Muscle of back (tissue), 11 donors: ENCODE measurements around the gene NADSYN1. TPM values are rescaled to one million over a fixed set of nuclear protein-coding genes. Genes with fewer than 3 reads are reported as not detected.

Experiments used
- DNase-seq, 3 donors: peaks; one replicate each; pipeline versions ENCODE4 v3.0.0 to v3.0.0-alpha.2; 2013
- polyA plus RNA-seq, 10 donors: library from polyadenylated mRNA; unstranded; fragments of 120-200 nt; gene quantifications; one replicate each; pipeline ENCODE4 v1.2.1, GENCODE V29; 2013; ENCODE audit not compliant: insufficient read length in 10 of 10

The NADSYN1 gene
- polyA plus RNA-seq, 10 donors: 14.8 to 29.6 (median 20.2) TPM

DNA sequence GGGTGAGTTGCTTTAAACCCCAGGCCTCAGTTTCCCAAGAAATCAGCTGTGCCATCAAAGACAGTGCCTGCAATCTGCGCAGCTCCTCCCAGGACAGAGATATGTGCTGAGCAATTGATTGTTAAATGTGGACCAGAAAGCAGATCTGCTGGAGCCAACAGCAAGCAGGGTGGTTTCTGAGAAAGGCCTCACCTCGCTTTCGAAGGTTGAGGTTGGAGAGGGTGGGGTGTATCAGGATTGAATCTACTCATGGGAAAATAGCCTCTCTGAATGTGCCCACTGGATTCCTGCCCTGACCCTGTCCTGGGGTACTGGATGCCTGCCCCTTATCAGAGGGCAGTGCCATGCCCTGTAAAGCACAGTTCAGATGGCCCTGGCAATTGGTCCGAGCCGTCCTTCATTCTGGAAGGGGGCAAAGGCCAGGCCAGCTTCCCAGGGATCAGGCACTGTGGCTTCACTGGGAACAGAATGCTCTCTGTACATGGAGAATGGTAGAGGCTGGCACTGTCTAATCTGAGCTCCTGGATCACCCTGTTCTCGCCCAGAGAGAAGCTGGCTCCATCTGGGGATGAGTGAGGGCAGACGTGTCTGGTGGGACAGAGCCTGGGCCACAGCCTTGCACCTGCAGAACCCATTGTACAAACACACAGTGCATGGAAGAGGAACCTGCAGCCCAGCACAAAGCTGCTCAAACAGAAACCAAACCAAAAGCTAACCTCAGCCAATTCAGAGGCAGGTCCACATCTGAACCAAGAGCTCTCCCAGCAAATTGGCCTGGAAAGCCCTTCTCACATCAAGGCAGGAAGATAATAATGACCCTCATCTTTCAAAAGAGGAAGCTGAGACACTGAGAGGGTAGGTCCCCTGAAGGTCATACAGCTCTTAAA is 20.0 kb upstream of the NADSYN1 start:
- no peak for DNase-seq

DNA sequence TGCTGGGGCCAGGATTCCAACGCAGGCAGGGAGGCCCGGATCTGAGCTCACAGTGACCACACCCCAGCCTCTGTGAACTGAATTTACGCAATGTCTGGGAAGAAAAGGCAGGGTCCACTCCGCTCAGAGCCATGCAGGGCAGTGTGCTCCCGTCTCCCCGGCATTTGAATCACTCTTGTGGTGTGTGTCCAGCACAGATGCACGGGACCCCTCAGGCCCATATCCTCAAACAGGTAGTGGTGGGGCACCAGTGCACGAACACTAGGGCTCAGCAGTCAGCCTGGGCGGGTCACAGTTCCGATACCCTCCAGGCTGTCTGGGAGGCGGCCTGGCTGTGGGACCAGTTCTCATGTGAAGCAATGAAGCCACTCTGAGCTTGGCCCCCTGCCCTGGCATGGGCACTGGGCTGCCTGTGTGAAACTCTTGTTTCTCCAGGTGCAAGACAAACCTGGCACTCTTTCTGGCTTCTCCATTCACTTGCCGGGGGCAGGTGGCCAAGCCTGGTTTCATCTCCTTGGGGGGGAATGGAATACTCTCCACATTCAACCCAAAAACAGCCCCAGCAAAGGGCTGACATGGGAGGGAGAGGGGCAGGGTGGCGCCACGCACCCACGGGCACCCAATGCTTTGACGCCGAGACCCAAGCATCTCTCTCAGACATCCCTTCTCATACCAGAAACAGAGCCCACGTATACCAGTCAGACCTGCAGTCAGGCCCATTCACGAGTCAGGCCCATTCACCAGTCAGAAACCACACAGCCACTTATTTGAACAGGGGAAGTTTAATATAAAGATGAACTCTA is 19.2 kb upstream of the NADSYN1 start:
- DNase-seq: peak in 1 of 3 donors; percentile 52

DNA sequence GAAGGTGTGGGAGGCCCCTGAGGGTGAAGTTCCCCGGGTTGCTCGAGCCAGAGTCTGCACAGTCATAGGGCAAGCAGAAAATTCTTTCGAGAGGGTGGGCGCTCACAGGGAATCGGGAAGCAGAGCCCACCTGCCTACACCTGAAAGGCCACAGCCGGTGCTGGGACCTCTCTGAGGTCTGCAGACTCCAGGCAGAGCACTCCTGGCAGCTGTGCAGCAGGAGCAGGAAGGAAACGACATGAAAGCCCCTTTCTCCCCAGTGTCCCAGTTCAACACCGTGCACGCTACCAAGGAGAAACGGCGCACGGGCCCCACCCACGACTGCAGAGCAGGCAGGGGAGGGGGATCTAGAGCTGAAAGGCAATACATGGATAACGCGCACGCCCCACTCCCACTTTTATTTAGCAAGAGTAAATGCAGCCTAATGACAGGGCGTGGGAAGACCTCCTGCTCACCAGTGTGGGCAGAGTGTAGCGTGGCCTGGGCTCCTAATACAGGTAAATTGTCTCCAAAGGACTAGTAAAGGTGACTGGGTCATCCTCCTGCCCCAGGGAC is 18.4 kb upstream of the NADSYN1 start:
- no peak for DNase-seq

- DNase-seq: no peak
Measured at GRCh38 chr11:71435278-71435951, 17.6 kb upstream of the NADSYN1 start.

DNA sequence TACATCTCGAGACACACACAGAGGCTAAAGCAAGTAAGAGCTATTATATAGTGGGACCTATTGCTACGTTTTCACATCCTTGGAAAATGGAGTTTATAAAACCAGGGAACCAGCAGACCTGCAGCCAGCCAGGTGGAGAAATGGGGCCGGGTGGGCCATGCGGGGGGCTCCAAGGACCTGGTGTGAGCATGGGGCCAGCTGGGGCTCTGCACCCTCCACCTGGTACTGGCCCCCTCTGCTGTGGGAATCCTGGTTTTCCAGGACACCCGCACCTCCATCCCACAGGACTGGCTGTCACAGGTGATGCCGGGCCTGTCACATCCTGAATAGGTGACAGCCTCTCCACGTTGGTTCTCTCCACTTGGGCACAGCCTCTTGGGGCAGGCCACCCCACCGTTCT is 16.1 kb upstream of the NADSYN1 start:
- no peak for DNase-seq

- no peak for DNase-seq
Measured at GRCh38 chr11:71437399-71437798, 15.6 kb upstream of the NADSYN1 start.

DNA sequence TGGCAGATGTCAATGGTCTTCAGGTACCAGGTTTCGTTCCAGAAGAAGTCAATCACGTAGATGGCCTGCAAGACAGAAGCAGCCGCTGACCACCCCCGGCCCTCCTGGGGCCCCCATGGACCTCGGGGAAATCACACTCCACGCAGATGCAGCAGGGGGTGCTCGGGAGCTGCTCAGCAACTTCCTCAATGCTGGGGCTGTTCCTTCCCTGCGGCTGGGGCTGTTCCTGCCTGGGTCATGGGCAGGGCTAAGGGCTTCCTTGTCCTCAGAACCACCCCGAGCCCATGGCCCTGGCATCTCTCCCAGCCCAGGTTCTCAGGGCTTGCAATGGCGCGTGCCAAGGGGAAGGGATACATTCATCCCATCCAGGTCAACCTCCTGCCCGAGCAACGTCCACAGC is 15.1 kb upstream of the NADSYN1 start:
- no peak for DNase-seq

GRCh38 chr11:71438650-71439049 is 14.4 kb upstream of the NADSYN1 start:
- DNase-seq: no peak

DNA sequence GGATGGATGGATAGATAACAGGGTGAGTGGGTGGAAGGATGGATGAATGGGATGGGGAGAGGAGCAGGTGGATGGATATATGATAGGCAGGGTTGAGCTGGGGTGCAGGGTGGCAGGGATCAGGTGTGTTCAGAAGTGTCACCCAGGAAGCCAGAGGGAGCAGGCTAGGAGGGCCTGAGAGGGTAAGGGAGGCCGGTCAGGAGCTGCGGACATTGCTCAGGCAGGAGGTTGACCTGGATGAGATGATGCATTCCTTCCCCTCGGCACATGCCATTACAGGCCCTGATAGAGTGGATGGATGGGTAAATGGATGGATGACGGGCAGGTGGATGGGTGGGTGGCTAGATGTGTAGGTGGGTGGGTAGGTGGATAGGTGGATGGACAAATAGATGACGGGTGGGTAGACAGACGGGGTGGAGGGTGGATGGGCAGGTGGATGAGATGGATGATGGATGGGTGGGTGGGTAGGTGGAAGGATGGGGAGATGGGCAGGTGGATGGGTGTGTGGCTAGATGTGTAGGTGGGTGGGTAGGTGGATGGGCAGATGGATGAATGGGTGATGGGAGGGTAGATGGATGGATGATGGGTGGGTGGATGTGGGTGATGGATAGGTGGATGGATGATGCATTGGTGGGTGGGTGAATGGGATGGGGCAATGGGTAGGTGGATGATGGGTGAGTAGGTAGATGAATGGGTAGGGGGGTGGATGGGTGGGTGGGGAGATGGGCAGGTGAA is 12.8 kb upstream of the NADSYN1 start:
- no peak for DNase-seq

- DNase-seq: no peak
Measured at GRCh38 chr11:71441251-71441650, 11.8 kb upstream of the NADSYN1 start.

DNA sequence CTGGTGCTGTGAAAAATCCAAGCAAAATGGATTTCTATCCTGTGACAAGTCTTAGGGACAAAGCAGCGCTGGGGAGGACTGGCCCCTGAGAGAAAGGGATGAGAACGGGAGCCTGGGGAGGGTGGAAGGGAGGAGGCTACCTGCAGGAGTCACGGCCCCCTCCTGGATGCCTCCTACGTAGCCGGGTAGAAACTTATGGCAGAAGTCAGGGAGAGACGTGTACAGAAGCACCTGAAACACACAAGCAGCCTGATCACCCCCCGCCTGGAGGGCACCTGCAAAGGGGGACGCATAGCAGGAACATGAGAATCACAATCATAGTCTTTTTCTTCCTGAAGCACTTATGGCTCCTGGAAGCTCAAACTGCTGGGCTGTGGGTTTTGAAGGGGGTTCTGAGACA is 10.9 kb upstream of the NADSYN1 start:
- DNase-seq: no peak

GRCh38 chr11:71442880-71443279 is 10.1 kb upstream of the NADSYN1 start:
- no peak for DNase-seq

- DNase-seq: no peak
Measured at GRCh38 chr11:71443736-71444445, 9.1 kb upstream of the NADSYN1 start.

- no peak for DNase-seq
Measured at GRCh38 chr11:71444811-71445210, 8.2 kb upstream of the NADSYN1 start.

DNA sequence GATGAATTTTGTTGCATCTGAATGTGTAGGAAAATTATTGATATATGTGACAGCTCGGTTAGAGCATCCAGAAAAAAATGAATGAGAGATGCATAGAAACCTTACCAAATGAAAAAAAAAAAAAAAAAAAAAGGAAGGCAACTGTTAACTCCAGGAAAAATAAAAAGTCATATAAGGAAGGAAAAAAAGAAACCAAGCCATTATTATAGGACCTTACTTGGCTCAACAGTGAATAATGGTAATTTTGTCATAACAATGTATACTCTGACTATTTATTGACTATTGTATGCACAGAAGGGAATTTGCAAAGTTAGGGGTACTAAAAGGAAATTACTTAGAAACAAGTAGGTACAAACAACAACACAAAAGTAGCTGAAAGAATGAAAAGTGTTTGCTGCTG is 6.9 kb upstream of the NADSYN1 start:
- no peak for DNase-seq

GRCh38 chr11:71446942-71447688 is 5.9 kb upstream of the NADSYN1 start:
- DNase-seq: peak in 1 of 3 donors; percentile 37

DNA sequence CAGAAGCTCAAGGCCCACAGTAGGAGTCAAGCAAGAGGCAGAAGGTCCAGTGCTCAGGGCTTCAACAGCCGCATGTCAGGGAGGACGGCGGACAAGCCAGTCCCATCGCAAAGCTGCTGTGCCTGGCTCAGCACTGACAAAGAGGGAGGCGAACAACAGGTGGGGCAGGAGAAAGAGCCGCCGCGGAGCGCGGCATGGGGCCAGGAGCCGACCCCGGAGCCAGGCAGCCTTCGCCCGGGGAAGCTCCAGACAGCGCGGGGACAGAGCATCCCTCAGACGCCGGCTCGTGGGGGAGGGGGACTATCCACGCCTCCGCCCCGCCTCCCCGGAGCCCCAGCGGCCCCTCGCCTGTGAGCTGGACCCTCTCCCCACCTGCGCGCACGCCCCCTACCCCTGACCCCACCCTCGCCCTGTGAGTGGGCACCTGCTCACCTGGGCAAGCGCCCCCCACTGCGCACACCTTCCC is 5.2 kb upstream of the NADSYN1 start:
- peak in 2 of 3 donors; percentile 37 to 60 for DNase-seq

DNA sequence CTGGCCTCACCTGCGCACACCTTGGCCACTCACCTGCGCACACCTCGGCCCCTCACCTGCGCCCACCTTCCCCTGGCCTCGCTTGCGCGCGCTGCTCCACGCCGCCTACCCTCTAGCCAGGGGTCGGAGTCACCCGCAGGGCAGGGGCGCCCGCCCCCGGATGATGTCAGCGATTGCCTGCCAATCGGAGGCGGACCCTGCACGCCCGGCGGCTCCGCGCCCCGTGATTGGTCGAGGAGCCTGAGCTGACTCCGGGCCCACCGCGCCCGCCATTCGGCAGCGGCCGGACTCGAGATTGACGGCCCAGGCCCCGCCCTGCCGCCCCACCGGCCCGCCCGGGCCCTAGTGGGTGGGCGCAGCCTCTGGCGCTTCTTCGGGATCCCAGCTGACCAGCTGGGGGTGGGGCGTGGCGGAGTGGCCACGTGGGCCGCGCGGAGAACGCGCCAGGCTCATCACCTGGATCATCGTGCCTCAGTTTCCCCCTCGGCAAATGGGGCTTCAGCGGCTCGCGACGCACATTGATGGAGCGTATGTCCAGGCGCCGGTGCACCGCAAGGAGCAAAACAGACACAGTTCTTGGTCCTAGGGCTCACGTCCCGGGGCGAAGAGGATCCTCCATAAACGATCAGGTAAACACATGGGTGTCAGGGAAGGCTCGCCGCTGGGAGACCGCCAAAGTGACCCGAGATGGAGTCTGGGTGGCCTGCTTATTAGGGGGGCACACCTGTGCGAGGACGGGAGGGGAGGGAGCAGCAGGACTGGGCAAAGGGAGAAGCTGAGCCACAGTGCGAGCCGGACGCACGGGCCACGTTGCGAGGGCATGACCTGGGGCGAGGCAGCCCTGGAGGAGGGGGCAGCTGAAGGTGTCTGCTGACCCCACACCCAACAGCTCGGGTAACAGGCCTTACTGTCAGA is 4.5 kb upstream of the NADSYN1 start, which contains the start of gene DHCR7:
Gene DHCR7 (minus strand): TSS at position 137 of the 915 bp plus-strand sequence. CDS start 3,441 bp downstream, outside the sequence.
- peak; percentile 94 to 97 (median 94) for DNase-seq
